Body of pancreas (tissue), 4 donors: ENCODE measurements around the gene MEGF9. TPM values are rescaled to one million over a fixed set of nuclear protein-coding genes. Genes with fewer than 3 reads are reported as not detected.

Experiments
- ATAC-seq: fragments of 150-250 bp; one replicate; pipeline ENCODE4 v1.9.1; 2016
- DNase-seq, 4 donors: peaks; one replicate each; pipeline ENCODE4 v3.0.0-alpha.2; 2019
- H3K27ac ChIP-seq, 4 donors: fragments of 200-600 bp; sonication (generic); 1 replicate in 3 of 4; 2 replicates in 1 of 4; pipeline versions ENCODE4 v1.5.1 to v1.6.1; 2016 to 2019; ENCODE audit warnings: mild to moderate bottlenecking in 1 of 4, mixed read lengths in 1 of 4, moderate library complexity in 1 of 4
- H3K27me3 ChIP-seq, 2 donors: fragments of 200-600 bp; sonication (generic); one replicate each; pipeline ENCODE4 v1.6.0; 2016; ENCODE audit warnings: mild to moderate bottlenecking in 1 of 2
- H3K36me3 ChIP-seq, 2 donors: fragments of 200-600 bp; sonication (generic); replicated peaks in 1 of 2; 2 replicates each; pipeline ENCODE4 v1.5.1; 2016; ENCODE audit warnings: low read depth in 2 of 2; ENCODE audit not compliant: insufficient read depth in 1 of 2
- H3K4me1 ChIP-seq: fragments of 200-600 bp; sonication (generic); one replicate; pipeline ENCODE4 v1.6.0; 2016
- H3K4me3 ChIP-seq, 2 donors: fragments of 200-600 bp; sonication (generic); 1 replicate in 1 of 2; 2 replicates in 1 of 2; pipeline ENCODE4 v1.5.1; 2016 to 2019
- H3K9me3 ChIP-seq, 3 donors: fragments of 200-600 bp; sonication (generic); 1 replicate in 2 of 3; 2 replicates in 1 of 3; pipeline ENCODE4 v1.5.1; 2016
- CTCF ChIP-seq, 7 experiments: fragments of 450-650 bp in 4 of 7; fragments of 200-600 bp in 3 of 7; sonication (generic) in 3 of 7; IDR thresholded peaks; one replicate each; pipeline ENCODE4 v1.5.1; 2016 to 2019; ENCODE audit warnings: antibody characterized with exemption in 7 of 7
- POLR2A ChIP-seq, 3 donors: fragments of 450-650 bp; IDR thresholded peaks; one replicate each; pipeline ENCODE4 v1.6.1; 2016; ENCODE audit warnings: antibody characterized with exemption in 3 of 3, mild to moderate bottlenecking in 2 of 3
- WGBS, 2 donors: methylation state at CpG; one replicate each; pipeline ENCODE4 v1.1.5; 2017; 5-methylcytosine and 5-hydroxymethylcytosine counted together
- intact Hi-C: fragments of 100-400 bp; cut with DNase I; formaldehyde crosslinking; loops from one replicate; pipeline ENCODE4 v1.15.1; 2023
- total RNA-seq, 2 donors: library from RNA; depleted of rRNA; stranded (reverse); fragments of >200 nt; gene quantifications; one replicate each; pipeline ENCODE4 v1.1.0, GENCODE V29; 2016

The MEGF9 gene
- total RNA-seq, 2 donors from 2014 or later = 9.6 to 9.9 TPM

DNA sequence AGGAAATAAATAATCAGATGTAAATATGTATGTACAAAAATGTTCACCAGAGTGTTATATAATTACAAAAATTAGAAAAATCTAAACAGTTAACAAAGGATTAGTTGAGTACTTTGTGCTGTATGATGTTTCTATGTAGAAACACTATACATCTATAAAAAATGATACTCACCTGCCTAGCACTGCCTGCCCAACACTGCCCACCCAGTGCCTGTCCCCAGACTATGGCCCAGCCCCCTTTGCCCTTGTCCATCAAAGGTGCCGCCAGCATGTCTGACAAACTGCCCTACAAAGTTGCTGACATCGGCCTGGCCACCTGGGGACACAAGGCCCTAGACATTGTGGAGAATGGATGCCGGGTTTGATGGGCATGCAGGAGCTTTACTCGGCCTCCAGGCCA, 6.1 kb upstream of the MEGF9 start:
- WGBS, 2 donors = 100% methylated on average over 1 to 4 of the region's 4 CpGs
- Histone ChIP-seq H3K27ac (no peak overlapping the region), H3K9me3 (no peaks in the 10 kb centered on the region), H3K27me3 (no peaks in the 10 kb centered on the region), H3K36me3 (no peaks in the 10 kb centered on the region), H3K4me1 (no peaks in the 10 kb centered on the region), H3K4me3 (no peak overlapping the region)
- TF ChIP-seq CTCF (IDR thresholded peaks at IDR 0.05) = no peak
- TF ChIP-seq POLR2A (IDR thresholded peaks at IDR 0.05) = no peak
- DNase-seq (no peak), ATAC-seq (no peak)
- intact Hi-C loops = loop anchor here (10.0 kb wide), 1 partner anchor 106 kb away; no protein-coding TSS in a partner anchor

DNA sequence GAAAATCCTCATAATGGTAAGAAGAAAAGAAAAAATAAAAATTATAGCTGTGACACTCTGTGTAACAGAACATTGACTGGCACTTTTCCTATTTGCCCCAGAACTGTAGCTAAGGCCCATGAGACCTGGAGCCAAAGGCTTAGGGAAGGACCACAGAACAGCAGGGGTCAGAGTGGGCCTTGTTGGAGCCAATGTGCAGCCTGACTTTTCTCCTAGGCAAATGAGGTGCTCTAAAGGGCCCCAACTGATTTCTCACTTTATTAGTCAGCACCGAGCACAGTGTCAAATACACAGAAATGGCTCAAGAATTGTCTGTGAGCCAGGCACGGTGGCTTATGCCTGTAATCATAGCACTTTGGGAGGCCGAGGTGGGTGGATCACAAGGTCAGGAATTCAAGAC, 4.0 kb upstream of the MEGF9 start:
- 58 to 76% methylated on average over 3 of the region's 3 CpGs for WGBS, 2 donors
- ATAC-seq (no peak), DNase-seq (no peak)
- Histone ChIP-seq H3K9me3 (no peaks in the 10 kb centered on the region), H3K4me3 (no peak overlapping the region), H3K4me1 (peaks cover 4% of the 10 kb centered on the region), H3K36me3 (no peaks in the 10 kb centered on the region), H3K27ac (no peak overlapping the region), H3K27me3 (no peaks in the 10 kb centered on the region)
- intact Hi-C loops = no loop called here
- TF ChIP-seq CTCF (IDR thresholded peaks at IDR 0.05) = no peak

DNA sequence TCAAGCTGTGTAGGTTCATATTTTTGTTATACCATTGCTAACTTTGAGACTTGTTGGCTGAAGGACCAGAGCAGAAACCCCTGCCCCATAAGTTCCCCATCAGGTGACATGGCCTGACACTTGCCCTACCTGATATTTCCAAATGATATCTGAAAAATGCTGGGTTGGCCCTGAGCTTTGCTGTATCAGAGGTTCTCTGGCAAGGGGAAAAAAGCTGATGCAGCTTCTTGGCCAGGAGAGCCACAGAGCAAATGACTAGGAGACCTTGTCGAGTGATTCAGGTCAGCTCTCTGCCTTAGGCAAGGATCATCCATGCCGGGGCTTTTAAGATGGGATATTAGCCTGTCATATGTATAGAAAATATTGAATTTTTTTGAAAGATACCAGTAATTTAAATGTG, 2.9 kb upstream of the MEGF9 start:
- peaks cover 11% of the 10 kb centered on the region for H3K4me1 ChIP-seq
- H3K36me3 ChIP-seq = no peaks in the 10 kb centered on the region
- TF ChIP-seq CTCF (IDR thresholded peaks at IDR 0.05) = no peak
- no peak for TF ChIP-seq POLR2A (IDR thresholded peaks at IDR 0.05)
- 28 to 31% methylated on average over 2 of the region's 2 CpGs for WGBS, 2 donors
- no peak for ATAC-seq
- no peaks in the 10 kb centered on the region for H3K27me3 ChIP-seq
- H3K9me3 ChIP-seq = no peaks in the 10 kb centered on the region
- DNase-seq = peak in 2 of 4 donors; percentile 22 to 32
- no peak overlapping the region for H3K27ac ChIP-seq
- intact Hi-C loops = no loop called here
- H3K4me3 ChIP-seq = no peak overlapping the region

GRCh38 chr9:120716483-120716882, 2.2 kb upstream of the MEGF9 start:
- Histone ChIP-seq H3K36me3 (no peaks in the 10 kb centered on the region), H3K4me3 (no peak overlapping the region), H3K9me3 (no peaks in the 10 kb centered on the region), H3K27me3 (no peaks in the 10 kb centered on the region), H3K27ac (no peak overlapping the region), H3K4me1 (peaks cover 16% of the 10 kb centered on the region)
- TF ChIP-seq POLR2A (IDR thresholded peaks at IDR 0.05) = no peak
- no peak for TF ChIP-seq CTCF (IDR thresholded peaks at IDR 0.05)
- DNase-seq (no peak), ATAC-seq (no peak)
- intact Hi-C loops = no loop called here
- WGBS, 2 donors = 67 to 73% methylated on average over 5 of the region's 5 CpGs

GRCh38 chr9:120715389-120715924, 1.2 kb upstream of the MEGF9 start:
- intact Hi-C loops = no loop called here
- peaks cover 26% of the 10 kb centered on the region for H3K4me1 ChIP-seq
- H3K27me3 ChIP-seq = no peaks in the 10 kb centered on the region
- no peak for ATAC-seq
- H3K36me3 ChIP-seq = no peaks in the 10 kb centered on the region
- DNase-seq = peak in 1 of 4 donors; percentile 23
- no peak overlapping the region for H3K4me3 ChIP-seq
- TF ChIP-seq POLR2A (IDR thresholded peaks at IDR 0.05) = no peak
- no peak for TF ChIP-seq CTCF (IDR thresholded peaks at IDR 0.05)
- 78 to 80% methylated on average over 8 to 12 of the region's 14 CpGs for whole genome bisulfite sequencing, 2 donors
- H3K9me3 ChIP-seq = no peaks in the 10 kb centered on the region
- no peak overlapping the region for H3K27ac ChIP-seq
